ENCODE data around the gene ADAM17. TPM values are rescaled to one million over a fixed set of nuclear protein-coding genes. Genes with fewer than 3 reads are reported as not detected.
"Not testable (repeated sequence)": the region's sequence is repeated elsewhere in the genome, so short reads cannot be mapped to it uniquely, and the experiment has no call there.

Gene ADAM17
- total RNA-seq (10 to 100 TPM; 28.7 to 44.0 TPM), polyA plus RNA-seq (ENCODE audit: insufficient read length in 2 of 2) (10 to 100 TPM; 39.2 to 39.6 TPM)
- long read RNA-seq, donor 1, partial matches to known transcripts = 0 of 4 reads
- long read RNA-seq, donor 1, other reads (novel, unspliced or antisense) = 0 of 4 reads
- long read RNA-seq, donor 2, partial matches to known transcripts = 10 of 32 reads
- long read RNA-seq, donor 2, other reads (novel, unspliced or antisense) = 22 of 32 reads
- long read RNA-seq, donor 3, full-length matches to known transcripts = 4 of 4 reads
- long read RNA-seq, donor 3, partial matches to known transcripts = 0 of 4 reads
- long read RNA-seq, donor 3, other reads (novel, unspliced or antisense) = 0 of 4 reads
- long read RNA-seq, donor 4, partial matches to known transcripts = 0 of 1 reads
- long read RNA-seq, donor 4, other reads (novel, unspliced or antisense) = 0 of 1 reads

DNA sequence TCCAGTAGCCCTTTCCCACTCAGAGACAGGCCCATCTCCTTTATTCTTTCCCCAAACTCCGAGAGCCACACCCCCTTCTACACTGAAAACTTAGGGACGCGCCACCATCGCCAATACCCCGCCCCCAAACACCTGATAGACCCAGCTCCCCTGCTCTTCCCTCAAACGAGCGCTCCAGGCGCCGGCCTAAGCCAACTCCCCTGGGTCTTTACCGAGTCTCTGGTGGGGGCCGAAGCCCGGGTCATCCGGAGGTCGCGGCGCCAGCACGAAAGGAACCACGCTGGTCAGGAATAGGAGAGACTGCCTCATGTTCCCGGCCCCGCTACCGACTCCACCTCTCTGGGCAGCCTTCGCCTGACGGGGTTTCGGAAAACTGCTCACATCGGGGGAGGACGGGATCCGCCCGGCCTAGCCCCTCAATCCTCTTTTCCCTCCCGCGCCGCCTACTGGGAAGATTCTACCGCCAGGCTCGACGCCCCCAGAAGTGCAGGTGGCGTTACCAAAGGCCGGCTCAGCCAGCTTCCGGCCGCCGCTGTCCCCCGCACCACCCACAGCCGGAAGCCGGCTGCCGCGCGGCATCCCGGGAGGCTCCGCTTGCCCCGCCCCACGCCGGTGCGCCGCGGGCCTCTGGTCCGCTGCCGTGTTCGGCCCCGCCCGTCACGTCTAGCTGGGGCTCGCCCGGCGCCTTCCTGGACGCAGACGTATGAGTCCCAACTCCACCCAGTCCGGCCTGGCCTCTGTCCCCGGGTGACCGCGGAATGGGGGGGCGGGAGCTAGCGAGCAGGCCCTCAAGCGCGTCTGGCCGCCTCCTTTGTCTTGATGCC, at the start of gene ADAM17:
TSS of gene ADAM17 (minus strand) at position 534 of the 824 bp plus-strand sequence. CDS start at position 309, 225 bp downstream.
- Histone ChIP-seq H3K27ac (ENCODE audit: low read depth, low read length) (peak within 1 kb of the TSS; percentile 99), H3K4me1 (ENCODE audit: control insufficient read depth, insufficient read depth, low read length) (peaks cover 7% of the 10 kb centered on the region), H3K9me3 (ENCODE audit: control insufficient read depth, insufficient read depth, low read length) (no peaks in the 10 kb centered on the region), H3K27me3 (ENCODE audit: control insufficient read depth, insufficient read depth, low read length) (no peaks in the 10 kb centered on the region), H3K36me3 (ENCODE audit: control insufficient read depth, insufficient read depth, low read length) (no peaks in the 10 kb centered on the region), H3K4me3 (ENCODE audit: low read depth, low read length) (peak within 1 kb of the TSS; percentile 98)
- WGBS (ENCODE audit: insufficient coverage) = 0% methylated on average over 73 of the region's 73 CpGs
- peak; percentile 79 to 97 (median 84) for DNase-seq (ENCODE audit: low read depth in 4 of 6, low spot score in 6 of 6)

DNA sequence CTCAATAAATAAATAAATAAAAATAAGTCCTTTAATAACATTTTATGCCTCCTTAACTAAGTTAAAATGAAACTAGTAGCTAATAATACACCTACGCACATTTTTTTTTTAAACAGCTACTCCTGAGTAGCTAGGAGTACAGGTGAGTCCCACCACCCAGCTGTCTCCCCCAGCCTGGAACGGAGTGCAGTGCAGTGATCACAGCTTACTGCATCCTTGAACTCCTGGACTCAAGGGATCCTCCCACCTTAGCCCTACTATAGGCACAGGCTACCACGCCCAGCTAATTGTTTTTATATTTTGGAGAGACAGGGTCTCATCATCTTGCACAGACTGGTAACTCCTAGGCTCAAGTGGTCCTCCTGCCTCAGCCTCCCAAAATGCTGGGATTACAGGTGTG, 46.8 kb upstream of the ADAM17 start:
- no peak overlapping the region for H3K27ac ChIP-seq (ENCODE audit: low read depth, low read length)
- DNase-seq (ENCODE audit: low read depth in 4 of 6, low spot score in 6 of 6) = no peak
- WGBS (ENCODE audit: insufficient coverage) = 100% methylated on average over 1 of the region's 3 CpGs
- no peaks in the 10 kb centered on the region for H3K4me1 ChIP-seq (ENCODE audit: control insufficient read depth, insufficient read depth, low read length)
- no peaks in the 10 kb centered on the region for H3K27me3 ChIP-seq (ENCODE audit: control insufficient read depth, insufficient read depth, low read length)
- no peak overlapping the region for H3K4me3 ChIP-seq (ENCODE audit: low read depth, low read length)
- peaks cover 10% of the 10 kb centered on the region for H3K36me3 ChIP-seq (ENCODE audit: control insufficient read depth, insufficient read depth, low read length)
- H3K9me3 ChIP-seq (ENCODE audit: control insufficient read depth, insufficient read depth, low read length) = peaks cover 16% of the 10 kb centered on the region

DNA sequence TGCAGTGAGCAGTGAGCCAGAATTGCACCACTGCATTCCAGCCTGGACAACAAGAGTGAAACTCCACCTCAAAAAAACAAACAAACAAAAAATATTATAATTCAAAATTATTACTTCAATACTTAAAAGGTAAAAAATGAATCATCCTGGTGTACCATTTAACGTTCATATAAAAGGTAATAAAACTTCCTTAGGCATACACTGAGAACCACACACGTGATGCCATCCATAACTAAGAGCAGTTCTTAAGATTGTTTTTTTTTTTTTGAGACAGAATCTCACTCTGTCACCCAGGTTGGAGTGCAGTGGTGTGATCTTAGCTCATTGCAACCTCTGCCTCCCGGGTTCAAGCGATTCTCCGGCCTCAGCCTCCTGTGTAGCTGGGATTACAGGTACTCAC, 45.8 kb upstream of the ADAM17 start:
- no peaks in the 10 kb centered on the region for H3K27me3 ChIP-seq (ENCODE audit: control insufficient read depth, insufficient read depth, low read length)
- H3K36me3 ChIP-seq (ENCODE audit: control insufficient read depth, insufficient read depth, low read length) = peaks cover 10% of the 10 kb centered on the region
- H3K9me3 ChIP-seq (ENCODE audit: control insufficient read depth, insufficient read depth, low read length) = peaks cover 16% of the 10 kb centered on the region
- H3K27ac ChIP-seq (ENCODE audit: low read depth, low read length) = no peak overlapping the region
- WGBS (ENCODE audit: insufficient coverage) = 100% methylated on average over 3 of the region's 5 CpGs
- DNase-seq (ENCODE audit: low read depth in 4 of 6, low spot score in 6 of 6) = no peak
- no peak overlapping the region for H3K4me3 ChIP-seq (ENCODE audit: low read depth, low read length)
- no peaks in the 10 kb centered on the region for H3K4me1 ChIP-seq (ENCODE audit: control insufficient read depth, insufficient read depth, low read length)

DNA sequence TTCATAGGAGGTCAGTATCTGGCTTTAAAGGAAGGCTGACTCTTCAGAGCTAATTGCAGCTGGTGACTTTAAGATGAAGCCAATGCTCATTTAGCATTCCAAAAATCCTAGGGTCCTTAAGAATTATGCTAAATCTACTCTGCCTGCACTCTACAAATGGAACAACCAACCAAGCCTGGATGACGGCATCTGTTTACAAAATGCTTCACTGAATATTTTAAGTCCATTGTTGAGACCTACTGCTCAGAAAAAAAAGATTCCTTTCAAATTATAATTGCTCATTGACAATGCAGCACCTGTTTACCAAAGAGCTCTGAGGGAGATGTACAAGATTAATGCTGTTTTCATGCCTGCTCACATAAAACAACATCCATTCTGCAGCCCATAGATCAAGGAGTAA, 43.8 kb upstream of the ADAM17 start:
- peaks cover 10% of the 10 kb centered on the region for H3K36me3 ChIP-seq (ENCODE audit: control insufficient read depth, insufficient read depth, low read length)
- no peak overlapping the region for H3K27ac ChIP-seq (ENCODE audit: low read depth, low read length)
- peaks cover 16% of the 10 kb centered on the region for H3K9me3 ChIP-seq (ENCODE audit: control insufficient read depth, insufficient read depth, low read length)
- H3K4me3 ChIP-seq (ENCODE audit: low read depth, low read length) = no peak overlapping the region
- H3K4me1 ChIP-seq (ENCODE audit: control insufficient read depth, insufficient read depth, low read length) = no peaks in the 10 kb centered on the region
- 78% methylated on average over 1 of the region's 1 CpG for WGBS (ENCODE audit: insufficient coverage)
- no peaks in the 10 kb centered on the region for H3K27me3 ChIP-seq (ENCODE audit: control insufficient read depth, insufficient read depth, low read length)
- no peak for DNase-seq (ENCODE audit: low read depth in 4 of 6, low spot score in 6 of 6)

DNA sequence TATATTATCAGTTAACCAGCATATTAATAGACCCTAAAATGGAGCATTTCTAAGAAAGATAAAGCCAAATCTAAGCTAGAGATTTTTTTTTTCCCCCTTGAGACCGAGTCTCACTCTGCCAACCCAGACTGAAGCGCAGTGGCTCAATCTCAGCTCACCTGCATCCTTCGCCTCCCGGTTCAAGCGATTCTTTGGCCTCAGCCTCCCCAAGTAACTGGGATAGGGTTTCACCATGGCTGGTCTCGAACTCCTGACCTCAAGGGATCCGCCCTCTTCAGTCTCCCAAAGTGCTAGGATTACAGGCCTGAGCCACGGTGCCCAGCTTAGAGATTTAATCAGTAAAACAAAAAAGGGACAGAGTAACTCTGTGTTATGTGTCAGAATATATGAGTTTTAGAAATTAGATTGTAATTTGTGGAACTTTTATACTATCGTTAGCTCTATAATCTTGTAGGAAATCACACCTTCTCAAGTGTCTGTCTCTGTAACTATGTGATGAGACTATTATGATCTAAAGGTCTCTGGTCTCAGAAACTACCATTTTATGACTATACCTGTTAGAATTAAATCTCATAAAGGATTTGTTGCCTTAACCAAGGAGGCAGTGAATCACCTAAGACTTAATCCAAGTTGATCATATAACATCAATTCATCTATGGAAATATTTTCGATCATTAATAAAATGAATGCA, 41.1 kb upstream of the ADAM17 start:
- 98% methylated on average over 8 of the region's 10 CpGs for WGBS (ENCODE audit: insufficient coverage)
- H3K4me1 ChIP-seq (ENCODE audit: control insufficient read depth, insufficient read depth, low read length) = no peaks in the 10 kb centered on the region
- DNase-seq (ENCODE audit: low read depth in 4 of 6, low spot score in 6 of 6) = no peak
- H3K9me3 ChIP-seq (ENCODE audit: control insufficient read depth, insufficient read depth, low read length) = peaks cover 16% of the 10 kb centered on the region
- H3K27me3 ChIP-seq (ENCODE audit: control insufficient read depth, insufficient read depth, low read length) = no peaks in the 10 kb centered on the region
- H3K36me3 ChIP-seq (ENCODE audit: control insufficient read depth, insufficient read depth, low read length) = peaks cover 10% of the 10 kb centered on the region
- no peak overlapping the region for H3K27ac ChIP-seq (ENCODE audit: low read depth, low read length)
- no peak overlapping the region for H3K4me3 ChIP-seq (ENCODE audit: low read depth, low read length)

DNA sequence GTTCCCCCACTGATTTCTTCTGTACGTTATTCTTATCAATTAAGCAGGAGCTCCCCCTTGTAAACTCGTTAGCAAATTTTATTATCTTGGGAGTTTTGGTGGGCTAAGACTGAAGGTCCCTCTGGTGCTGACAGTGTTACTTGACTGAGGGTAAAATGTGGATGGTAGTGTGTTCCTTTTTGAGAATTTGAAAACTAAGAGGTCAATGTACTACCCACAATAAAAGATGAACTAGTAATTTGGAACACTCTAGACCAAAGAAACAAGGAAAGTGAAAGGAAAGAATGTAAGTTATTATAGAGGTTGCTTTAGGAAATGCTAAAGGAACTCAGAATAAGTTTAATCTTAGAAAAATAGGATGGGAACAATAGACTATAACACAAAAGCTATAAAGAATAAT, 40.1 kb upstream of the ADAM17 start:
- 60% methylated on average over 1 of the region's 2 CpGs for WGBS (ENCODE audit: insufficient coverage)
- Histone ChIP-seq H3K36me3 (ENCODE audit: control insufficient read depth, insufficient read depth, low read length) (peaks cover 3% of the 10 kb centered on the region), H3K27me3 (ENCODE audit: control insufficient read depth, insufficient read depth, low read length) (no peaks in the 10 kb centered on the region), H3K4me1 (ENCODE audit: control insufficient read depth, insufficient read depth, low read length) (no peaks in the 10 kb centered on the region), H3K9me3 (ENCODE audit: control insufficient read depth, insufficient read depth, low read length) (peaks cover 16% of the 10 kb centered on the region), H3K4me3 (ENCODE audit: low read depth, low read length) (no peak overlapping the region), H3K27ac (ENCODE audit: low read depth, low read length) (no peak overlapping the region)
- no peak for DNase-seq (ENCODE audit: low read depth in 4 of 6, low spot score in 6 of 6)

DNA sequence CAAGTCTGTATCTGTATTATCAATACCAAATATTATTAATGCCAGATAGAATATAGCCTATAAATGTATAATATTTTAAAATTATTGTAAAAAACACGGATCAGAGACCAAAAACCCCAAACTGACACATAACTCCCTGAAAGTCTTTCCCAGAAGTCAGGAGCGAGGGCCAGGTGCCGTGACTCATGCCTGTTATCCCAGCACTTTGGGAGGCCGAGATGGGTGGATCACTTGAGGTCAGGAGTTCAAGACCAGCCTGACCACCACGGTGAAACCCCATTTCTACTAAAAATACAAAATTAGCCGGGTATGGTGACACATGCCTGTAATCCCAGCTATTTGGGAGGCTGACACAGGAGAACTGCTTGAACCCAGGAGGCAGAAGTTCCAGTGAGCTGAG, 39.6 kb upstream of the ADAM17 start:
- not testable (repeated sequence) for DNase-seq (ENCODE audit: low read depth in 4 of 6, low spot score in 6 of 6); H3K27ac ChIP-seq (ENCODE audit: low read depth, low read length); H3K36me3 ChIP-seq (ENCODE audit: control insufficient read depth, insufficient read depth, low read length); H3K27me3 ChIP-seq (ENCODE audit: control insufficient read depth, insufficient read depth, low read length); H3K4me3 ChIP-seq (ENCODE audit: low read depth, low read length); H3K4me1 ChIP-seq (ENCODE audit: control insufficient read depth, insufficient read depth, low read length)
- 93% methylated on average over 2 of the region's 6 CpGs for WGBS (ENCODE audit: insufficient coverage)
- H3K9me3 ChIP-seq (ENCODE audit: control insufficient read depth, insufficient read depth, low read length) = peaks cover 16% of the 10 kb centered on the region

DNA sequence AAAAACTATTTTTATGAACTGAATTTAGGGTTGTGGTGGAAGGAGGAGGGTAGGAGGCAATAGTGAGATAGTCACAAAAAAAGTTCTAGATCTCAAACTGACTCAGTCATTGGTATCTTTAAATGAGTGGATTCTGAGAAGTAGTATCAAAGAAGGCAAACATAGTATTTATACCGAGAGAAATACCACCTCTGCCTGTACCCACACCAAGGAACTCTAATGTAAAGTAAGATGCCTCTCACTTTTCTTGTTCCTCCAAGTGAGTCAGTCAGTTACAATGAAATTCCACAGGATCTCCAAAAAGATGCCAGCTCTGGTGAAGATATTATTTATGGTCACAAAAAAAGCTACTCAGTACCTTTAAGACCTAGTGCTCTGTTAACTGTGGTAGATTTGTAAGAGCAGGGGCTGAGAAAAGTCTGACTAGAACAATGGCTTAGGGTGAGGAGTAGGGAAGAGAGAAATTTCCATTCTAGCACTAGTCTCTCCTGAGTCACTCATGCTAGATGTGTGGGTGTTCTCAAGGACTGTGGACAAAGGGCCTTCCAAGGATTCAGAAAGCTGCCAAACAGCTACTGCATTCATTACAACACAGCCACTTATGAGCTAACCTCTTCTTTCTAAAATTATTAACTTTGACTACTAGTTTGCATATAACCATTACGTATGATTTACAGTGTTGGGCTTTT, 38.9 kb upstream of the ADAM17 start:
- Histone ChIP-seq H3K9me3 (ENCODE audit: control insufficient read depth, insufficient read depth, low read length) (peaks cover 10% of the 10 kb centered on the region), H3K4me1 (ENCODE audit: control insufficient read depth, insufficient read depth, low read length) (no peaks in the 10 kb centered on the region), H3K36me3 (ENCODE audit: control insufficient read depth, insufficient read depth, low read length) (peaks cover 4% of the 10 kb centered on the region), H3K27me3 (ENCODE audit: control insufficient read depth, insufficient read depth, low read length) (no peaks in the 10 kb centered on the region), H3K4me3 (ENCODE audit: low read depth, low read length) (no peak overlapping the region), H3K27ac (ENCODE audit: low read depth, low read length) (no peak overlapping the region)
- DNase-seq (ENCODE audit: low read depth in 4 of 6, low spot score in 6 of 6) = peak in 1 of 6 donors; percentile 14
- WGBS (ENCODE audit: insufficient coverage) = no CpG with 5 or more reads among the region's 2 CpGs

DNA sequence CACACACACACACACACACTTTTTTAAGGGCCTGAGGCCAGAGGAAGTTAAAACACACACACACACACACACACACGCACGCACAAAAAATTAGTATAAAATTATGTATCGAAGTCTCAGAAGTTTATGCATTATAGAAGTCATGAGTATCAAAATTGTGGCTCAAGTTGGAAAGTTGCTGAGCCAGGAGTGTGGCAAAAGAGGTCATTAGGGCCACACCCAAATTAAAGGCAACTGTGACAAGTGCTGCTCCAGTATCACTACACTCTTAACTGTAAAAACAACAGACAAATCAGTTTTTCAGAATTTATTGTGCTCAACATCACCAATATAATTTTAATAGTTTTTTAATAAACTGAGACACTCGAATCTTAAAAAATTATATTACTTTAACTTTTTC, 38.3 kb upstream of the ADAM17 start:
- H3K27ac ChIP-seq (ENCODE audit: low read depth, low read length) = no peak overlapping the region
- no peak for DNase-seq (ENCODE audit: low read depth in 4 of 6, low spot score in 6 of 6)
- H3K9me3 ChIP-seq (ENCODE audit: control insufficient read depth, insufficient read depth, low read length) = peaks cover 4% of the 10 kb centered on the region
- H3K36me3 ChIP-seq (ENCODE audit: control insufficient read depth, insufficient read depth, low read length) = peaks cover 8% of the 10 kb centered on the region
- no peaks in the 10 kb centered on the region for H3K4me1 ChIP-seq (ENCODE audit: control insufficient read depth, insufficient read depth, low read length)
- WGBS (ENCODE audit: insufficient coverage) = no CpG with 5 or more reads among the region's 4 CpGs
- H3K4me3 ChIP-seq (ENCODE audit: low read depth, low read length) = no peak overlapping the region
- no peaks in the 10 kb centered on the region for H3K27me3 ChIP-seq (ENCODE audit: control insufficient read depth, insufficient read depth, low read length)
